IPS DF 6.9 (cell line): ENCODE data around the gene AMDHD1.
"Not testable (repeated sequence)": the region's sequence is repeated elsewhere in the genome, so short reads cannot be mapped to it uniquely, and the experiment has no call there.

Experiments used
- DNase-seq: peaks from one replicate; pipeline ENCODE4 v3.0.0-alpha.2; 2013; ENCODE audit warnings: low read depth, low spot score
- H3K27ac ChIP-seq: one replicate; pipeline ENCODE4 v1.5.1; 2013; ENCODE audit warnings: low read length, control low read depth
- H3K27me3 ChIP-seq: 2 replicates; pipeline ENCODE4 v1.6.1; 2013; ENCODE audit warnings: mild to moderate bottlenecking, low read length; ENCODE audit not compliant: control insufficient read depth, insufficient read depth
- H3K36me3 ChIP-seq: 2 replicates; pipeline ENCODE4 v1.6.1; 2013; ENCODE audit warnings: low read length; ENCODE audit not compliant: control insufficient read depth, insufficient read depth
- H3K4me1 ChIP-seq: 2 replicates; pipeline ENCODE4 v1.6.1; 2013; ENCODE audit warnings: low read length; ENCODE audit not compliant: control insufficient read depth, insufficient read depth
- H3K4me3 ChIP-seq: 2 replicates; pipeline ENCODE4 v1.5.1; 2013; ENCODE audit warnings: mild to moderate bottlenecking, low read length
- H3K9me3 ChIP-seq: 2 replicates; pipeline ENCODE4 v1.6.1; 2013; ENCODE audit warnings: low read length, inconsistent platforms; ENCODE audit not compliant: control insufficient read depth, insufficient read depth
- WGBS: extraction: QIAGEN DNeasy Blood & Tissue Kit; methylation state at CpG from one replicate; pipeline ENCODE4 v1.1.7; 2013; ENCODE audit warnings: mixed read lengths, missing lambda C conversion rate; ENCODE audit not compliant: insufficient read length, insufficient coverage; 5-methylcytosine and 5-hydroxymethylcytosine counted together

The AMDHD1 gene

GRCh38 chr12:95963096-95963495, 20.0 kb downstream of the AMDHD1 start:
- no CpG with 5 or more reads among the region's 2 CpGs for WGBS
- Histone ChIP-seq H3K4me1 (no peaks in the 10 kb centered on the region), H3K36me3 (no peaks in the 10 kb centered on the region), H3K9me3 (no peaks in the 10 kb centered on the region), H3K4me3 (no peak overlapping the region), H3K27me3 (no peaks in the 10 kb centered on the region), H3K27ac (no peak overlapping the region)
- DNase-seq = no peak

- H3K36me3 ChIP-seq = no peaks in the 10 kb centered on the region
- no peaks in the 10 kb centered on the region for H3K27me3 ChIP-seq
- no peak for DNase-seq
- no peak overlapping the region for H3K27ac ChIP-seq
- no CpG with 5 or more reads among the region's 7 CpGs for WGBS
- no peaks in the 10 kb centered on the region; the same call in 1 of the 2 replicates for H3K4me1 ChIP-seq
- no peaks in the 10 kb centered on the region for H3K9me3 ChIP-seq
- H3K4me3 ChIP-seq = no peak overlapping the region
Measured at GRCh38 chr12:95966287-95966870, 23.2 kb downstream of the AMDHD1 start.

- Histone ChIP-seq H3K4me1 (no peaks in the 10 kb centered on the region; the same call in 1 of the 2 replicates), H3K9me3 (no peaks in the 10 kb centered on the region), H3K27me3 (no peaks in the 10 kb centered on the region), H3K36me3 (no peaks in the 10 kb centered on the region), H3K4me3 (no peak overlapping the region), H3K27ac (no peak overlapping the region)
- DNase-seq = no peak
- WGBS = no CpG with 5 or more reads among the region's 2 CpGs
Measured at GRCh38 chr12:95967301-95967700, 24.2 kb downstream of the AMDHD1 start.

GRCh38 chr12:95969116-95969515, 26.0 kb downstream of the AMDHD1 start:
- H3K27ac ChIP-seq, H3K9me3 ChIP-seq, H3K4me3 ChIP-seq, DNase-seq, H3K27me3 ChIP-seq, H3K4me1 ChIP-seq, H3K36me3 ChIP-seq: not testable (repeated sequence)
- WGBS = no CpG with 5 or more reads among the region's 28 CpGs

GRCh38 chr12:95970905-95971304, 27.8 kb downstream of the AMDHD1 start:
- H3K27me3 ChIP-seq = no peaks in the 10 kb centered on the region
- no CpG with 5 or more reads among the region's 7 CpGs for WGBS
- H3K36me3 ChIP-seq = no peaks in the 10 kb centered on the region
- H3K4me3 ChIP-seq = no peak overlapping the region
- DNase-seq = peak; percentile 61
- no peaks in the 10 kb centered on the region; the same call in 1 of the 2 replicates for H3K4me1 ChIP-seq
- H3K27ac ChIP-seq = no peak overlapping the region
- H3K9me3 ChIP-seq = no peaks in the 10 kb centered on the region

- no peak for DNase-seq
- H3K36me3 ChIP-seq = no peaks in the 10 kb centered on the region
- peaks cover 1% of the 10 kb centered on the region; the same call in 1 of the 2 replicates for H3K4me1 ChIP-seq
- H3K9me3 ChIP-seq = no peaks in the 10 kb centered on the region
- H3K27ac ChIP-seq = no peak overlapping the region
- no peak overlapping the region for H3K4me3 ChIP-seq
- no peaks in the 10 kb centered on the region for H3K27me3 ChIP-seq
- no CpG with 5 or more reads among the region's 4 CpGs for WGBS
Measured at GRCh38 chr12:95972832-95973456, 29.8 kb downstream of the AMDHD1 start.

- Histone ChIP-seq H3K9me3 (no peaks in the 10 kb centered on the region), H3K4me3 (no peak overlapping the region), H3K27me3 (no peaks in the 10 kb centered on the region), H3K4me1 (peaks cover 1% of the 10 kb centered on the region; the same call in 1 of the 2 replicates), H3K36me3 (no peaks in the 10 kb centered on the region), H3K27ac (no peak overlapping the region)
- WGBS = no CpG with 5 or more reads among the region's 2 CpGs
- DNase-seq = no peak
Measured at GRCh38 chr12:95974358-95974757, 31.2 kb downstream of the AMDHD1 start.

- H3K27ac ChIP-seq = no peak overlapping the region
- no peaks in the 10 kb centered on the region for H3K36me3 ChIP-seq
- H3K4me1 ChIP-seq = 0 out of 2 replicates have a peak, but pooled peaks cover 1% of the 10 kb centered on the region
- whole genome bisulfite sequencing = no CpG with 5 or more reads among the region's 4 CpGs
- no peaks in the 10 kb centered on the region for H3K27me3 ChIP-seq
- no peak overlapping the region for H3K4me3 ChIP-seq
- DNase-seq = no peak
- no peaks in the 10 kb centered on the region for H3K9me3 ChIP-seq
Measured at GRCh38 chr12:95975491-95975890, 32.4 kb downstream of the AMDHD1 start.

- H3K9me3 ChIP-seq = no peaks in the 10 kb centered on the region
- H3K27ac ChIP-seq = no peak overlapping the region
- no peak overlapping the region for H3K4me3 ChIP-seq
- no peaks in the 10 kb centered on the region for H3K27me3 ChIP-seq
- H3K36me3 ChIP-seq = no peaks in the 10 kb centered on the region
- DNase-seq = no peak
- WGBS = no CpG with 5 or more reads among the region's 8 CpGs
- 0 out of 2 replicates have a peak, but pooled peaks cover 1% of the 10 kb centered on the region for H3K4me1 ChIP-seq
Measured at GRCh38 chr12:95976416-95976832, 33.3 kb downstream of the AMDHD1 start.

- H3K36me3 ChIP-seq = no peaks in the 10 kb centered on the region
- 0 out of 2 replicates have a peak, but pooled peaks cover 1% of the 10 kb centered on the region for H3K4me1 ChIP-seq
- no peak overlapping the region for H3K4me3 ChIP-seq
- H3K27ac ChIP-seq = no peak overlapping the region
- H3K27me3 ChIP-seq = no peaks in the 10 kb centered on the region
- WGBS = no CpG with 5 or more reads among the region's 11 CpGs
- DNase-seq = no peak
- no peaks in the 10 kb centered on the region for H3K9me3 ChIP-seq
Measured at GRCh38 chr12:95977764-95978305, 34.7 kb downstream of the AMDHD1 start.
